ENCODE measurements around the gene GPR21.

Gene GPR21

DNA sequence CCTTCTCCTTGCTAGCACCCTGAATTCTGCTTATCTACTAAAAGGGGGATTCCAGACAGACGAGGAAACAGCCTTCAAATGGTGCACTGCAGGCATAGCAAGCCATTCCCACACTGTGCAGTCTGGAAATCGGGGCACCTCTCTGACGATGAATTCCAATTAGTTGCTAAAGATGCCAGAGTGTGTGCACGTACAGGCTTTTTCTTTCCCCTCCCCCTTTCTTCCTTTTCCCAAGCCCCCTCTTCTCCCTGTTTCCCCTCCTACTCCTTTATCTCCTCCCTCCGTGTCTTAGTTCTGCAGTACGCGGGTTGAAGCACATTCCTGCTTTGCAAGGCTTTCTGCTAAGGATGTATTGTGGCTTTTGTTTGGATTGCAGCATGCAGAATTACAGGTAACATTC, at the start of gene GPR21:
Gene GPR21, plus strand, starts transcription at position 316 of the 400 bp plus-strand sequence. CDS start 900 bp downstream, outside the sequence.
- TF ChIP-seq ZNF274 (IDR thresholded peaks at IDR 0.05; ENCODE audit: low read depth, low read length): no peak
- peak within 1 kb of the TSS; percentile 25; the same call in 1 of the 2 replicates for H3K4me3 ChIP-seq (ENCODE audit: low read length)

- no peak overlapping the region for H3K4me3 ChIP-seq (ENCODE audit: low read length)
- no peak for TF ChIP-seq ZNF274 (IDR thresholded peaks at IDR 0.05; ENCODE audit: low read depth, low read length)
Measured at GRCh38 chr9:122986010-122986409, 47.5 kb upstream of the GPR21 start.

GRCh38 chr9:122988141-122988540, 45.3 kb upstream of the GPR21 start:
- H3K4me3 ChIP-seq (ENCODE audit: low read length): no peak overlapping the region
- no peak for TF ChIP-seq ZNF274 (IDR thresholded peaks at IDR 0.05; ENCODE audit: low read depth, low read length)

DNA sequence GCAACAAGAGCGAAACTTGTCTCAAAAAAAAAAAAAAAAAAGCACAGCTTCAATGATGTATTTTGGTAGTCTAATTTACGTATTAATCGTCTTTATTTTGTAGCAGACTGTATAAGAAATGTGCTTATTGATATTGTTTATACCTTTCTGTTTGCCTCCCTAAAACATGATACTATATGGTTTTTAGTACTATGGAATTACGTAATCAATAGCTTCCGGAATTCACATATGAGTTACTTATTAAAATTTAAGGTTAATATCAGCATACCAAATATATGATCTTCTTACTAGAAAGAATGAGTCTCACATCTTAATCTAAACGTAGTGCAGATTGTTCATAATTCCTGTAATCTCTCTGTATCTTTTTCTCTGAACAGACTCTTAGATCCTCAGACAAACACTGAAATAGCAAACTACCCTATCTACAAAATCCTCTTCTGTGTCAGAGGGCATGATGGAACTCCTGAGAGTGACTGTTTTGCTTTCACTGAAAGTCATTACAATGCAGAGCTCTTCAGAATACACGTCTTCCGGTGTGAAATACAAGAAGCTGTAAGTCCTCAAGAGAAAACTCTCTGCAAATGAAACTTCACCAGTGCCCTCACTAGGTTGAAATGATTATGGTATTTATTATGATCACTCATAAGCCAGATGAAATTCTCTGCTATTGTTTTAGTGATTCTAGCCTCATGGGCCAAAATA, 44.4 kb upstream of the GPR21 start:
- TF ChIP-seq ZNF274 (IDR thresholded peaks at IDR 0.05; ENCODE audit: low read depth, low read length): no peak

GRCh38 chr9:122991370-122991830, 42.1 kb upstream of the GPR21 start:
- no peak for TF ChIP-seq ZNF274 (IDR thresholded peaks at IDR 0.05; ENCODE audit: low read depth, low read length)
- H3K4me3 ChIP-seq (ENCODE audit: low read length): no peak overlapping the region

More for the DNA sequence above, 44.4 kb upstream of the GPR21 start:
- H3K4me3 ChIP-seq (ENCODE audit: low read length): no peak overlapping the region

DNA sequence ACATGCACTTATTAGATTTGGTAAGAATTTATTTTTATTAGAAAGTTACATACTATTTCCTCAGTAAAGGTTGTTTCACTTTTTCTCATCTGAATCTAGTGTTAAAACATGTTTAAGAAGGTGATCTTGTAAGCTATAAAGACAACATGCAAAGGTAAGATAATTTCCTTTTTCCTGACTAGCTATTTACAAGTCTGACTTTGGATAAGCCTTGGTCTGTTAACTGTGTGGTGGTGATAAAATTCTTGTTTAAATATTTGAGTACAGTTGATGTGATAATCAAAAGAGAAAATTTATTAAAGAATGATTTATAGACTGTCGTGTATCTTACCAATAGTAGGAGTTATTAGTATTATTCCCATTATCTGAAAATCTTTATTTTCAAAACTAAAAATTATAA, 36.9 kb upstream of the GPR21 start:
- no peak overlapping the region for H3K4me3 ChIP-seq (ENCODE audit: low read length)
- TF ChIP-seq ZNF274 (IDR thresholded peaks at IDR 0.05; ENCODE audit: low read depth, low read length): no peak

GRCh38 chr9:122998448-122998847, 35.0 kb upstream of the GPR21 start:
- no peak for TF ChIP-seq ZNF274 (IDR thresholded peaks at IDR 0.05; ENCODE audit: low read depth, low read length)
- no peak overlapping the region for H3K4me3 ChIP-seq (ENCODE audit: low read length)

GRCh38 chr9:123000371-123001068, 32.9 kb upstream of the GPR21 start:
- H3K4me3 ChIP-seq (ENCODE audit: low read length): no peak overlapping the region
- TF ChIP-seq ZNF274 (IDR thresholded peaks at IDR 0.05; ENCODE audit: low read depth, low read length): no peak

DNA sequence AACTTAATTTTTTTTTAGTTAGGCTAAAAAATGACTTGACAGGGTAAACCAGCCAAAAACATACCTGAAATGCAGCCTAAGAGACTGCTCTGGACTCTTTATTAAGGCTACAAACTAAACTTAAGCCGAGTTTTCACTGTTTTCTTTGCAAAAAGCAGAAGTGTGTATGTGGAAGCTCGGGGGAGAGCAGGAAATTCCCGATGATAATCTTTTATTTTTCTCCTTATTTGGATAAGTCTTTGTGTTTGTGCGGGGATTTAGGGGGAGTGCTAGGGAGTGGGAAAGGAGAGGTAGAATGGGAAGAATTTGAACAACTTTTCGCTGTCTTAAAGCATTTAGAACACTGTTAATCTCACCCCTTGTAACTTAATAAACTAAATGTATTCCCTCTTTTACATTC, 30.7 kb upstream of the GPR21 start:
- TF ChIP-seq ZNF274 (IDR thresholded peaks at IDR 0.05; ENCODE audit: low read depth, low read length): no peak
- no peak overlapping the region for H3K4me3 ChIP-seq (ENCODE audit: low read length)

- H3K4me3 ChIP-seq (ENCODE audit: low read length): no peak overlapping the region
- TF ChIP-seq ZNF274 (IDR thresholded peaks at IDR 0.05; ENCODE audit: low read depth, low read length): no peak
Measured at GRCh38 chr9:123003466-123003865, 30.0 kb upstream of the GPR21 start.

- no peak overlapping the region for H3K4me3 ChIP-seq (ENCODE audit: low read length)
- TF ChIP-seq ZNF274 (IDR thresholded peaks at IDR 0.05; ENCODE audit: low read depth, low read length): no peak
Measured at GRCh38 chr9:123005964-123006363, 27.5 kb upstream of the GPR21 start.

DNA sequence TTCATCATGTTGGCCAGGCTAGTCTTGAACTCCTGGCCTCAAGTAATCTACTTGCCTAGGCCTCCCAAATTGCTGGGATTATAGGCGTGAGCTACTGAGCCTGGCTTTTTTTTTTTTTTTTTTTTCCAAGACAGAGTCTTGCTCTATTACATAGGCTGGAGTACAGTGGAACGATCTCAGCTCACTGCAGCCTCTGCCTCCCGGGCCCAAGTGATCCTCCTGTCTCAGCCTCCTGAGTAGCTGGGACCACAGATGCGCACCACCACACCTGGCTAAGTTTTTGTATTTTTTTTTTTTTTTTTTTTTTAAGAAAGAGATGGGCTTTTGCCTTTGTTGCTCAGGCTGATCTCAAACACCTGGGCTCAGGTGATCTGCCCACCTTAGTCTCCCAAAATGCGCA, 26.2 kb upstream of the GPR21 start:
- TF ChIP-seq ZNF274 (IDR thresholded peaks at IDR 0.05; ENCODE audit: low read depth, low read length): no peak
- H3K4me3 ChIP-seq (ENCODE audit: low read length): no peak overlapping the region

DNA sequence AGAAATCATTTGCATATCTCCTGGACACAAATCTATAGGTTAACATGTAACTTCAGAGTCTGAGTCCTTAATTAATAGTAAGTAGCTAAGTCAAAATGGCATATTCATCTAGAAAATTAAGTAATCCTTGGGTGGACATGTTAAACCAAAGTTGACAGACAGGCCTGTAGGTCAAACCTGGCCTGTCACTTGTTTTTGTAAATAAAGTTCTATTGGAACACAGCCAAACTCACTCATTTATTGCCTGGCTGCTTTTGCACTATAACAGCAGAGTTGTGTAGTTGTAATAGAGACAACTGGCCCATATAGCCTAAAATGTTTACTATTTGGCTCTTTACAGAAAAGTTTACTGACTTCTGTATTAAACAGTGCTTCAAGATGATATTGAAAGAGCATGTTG, 24.6 kb upstream of the GPR21 start:
- H3K4me3 ChIP-seq (ENCODE audit: low read length): no peak overlapping the region
- TF ChIP-seq ZNF274 (IDR thresholded peaks at IDR 0.05; ENCODE audit: low read depth, low read length): no peak

DNA sequence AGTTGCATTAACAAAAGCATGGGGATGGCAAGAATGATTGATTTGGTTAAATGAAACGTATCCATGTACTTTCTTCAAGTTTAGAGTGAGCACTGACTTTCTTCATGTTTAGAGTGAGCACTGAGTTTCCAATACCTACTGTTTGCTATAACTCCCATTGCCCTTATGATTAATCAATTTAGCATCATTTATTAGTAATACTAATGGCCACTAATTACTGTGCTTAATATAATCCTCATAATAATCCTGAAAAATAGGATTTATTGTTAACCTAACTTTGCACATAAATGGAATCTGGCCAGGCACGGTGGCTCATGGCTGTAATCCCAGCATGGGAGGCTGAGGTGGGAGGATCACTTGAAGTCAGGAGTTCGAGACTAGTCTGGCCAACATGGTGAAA, 22.1 kb upstream of the GPR21 start:
- TF ChIP-seq ZNF274 (IDR thresholded peaks at IDR 0.05; ENCODE audit: low read depth, low read length): no peak
- H3K4me3 ChIP-seq (ENCODE audit: low read length): no peak overlapping the region

DNA sequence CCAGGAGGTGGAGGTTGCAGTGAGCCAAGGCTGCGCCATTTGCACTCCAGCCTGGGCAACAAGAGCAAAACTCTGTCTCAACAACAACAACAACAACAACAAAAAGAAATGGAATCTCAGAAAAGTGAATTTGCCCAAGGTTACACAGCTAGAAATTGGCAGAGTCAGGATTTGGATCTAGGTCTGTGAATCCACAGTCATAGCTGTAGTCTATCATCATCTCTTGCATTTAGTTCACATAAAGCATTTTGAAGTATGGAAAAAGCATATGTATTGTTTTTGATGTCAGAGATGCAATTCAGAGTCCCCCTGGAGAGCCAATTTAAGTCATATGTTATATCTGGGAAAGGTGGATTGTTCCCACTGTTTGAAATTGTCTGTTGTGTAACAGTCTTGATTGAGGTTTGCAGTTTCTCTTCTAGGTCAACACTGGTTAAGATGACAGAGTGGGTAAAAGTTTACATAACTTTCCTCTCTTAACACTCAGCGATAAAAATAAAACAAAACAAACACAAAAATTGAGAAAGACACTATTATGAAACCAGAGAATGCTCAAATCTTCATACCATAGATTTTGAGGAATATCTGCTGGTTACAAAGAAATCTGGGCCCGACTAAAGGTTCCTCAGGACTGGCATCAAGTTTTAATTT, 21.5 kb upstream of the GPR21 start:
- H3K4me3 ChIP-seq (ENCODE audit: low read length): no peak overlapping the region
- TF ChIP-seq ZNF274 (IDR thresholded peaks at IDR 0.05; ENCODE audit: low read depth, low read length): no peak
